ENCODE data around the gene USP48. TPM values are rescaled to one million over a fixed set of nuclear protein-coding genes. Genes with fewer than 3 reads are reported as not detected.
"Not testable (repeated sequence)": the region's sequence is repeated elsewhere in the genome, so short reads cannot be mapped to it uniquely, and the experiment has no call there.

Gene USP48
- total and polyA plus RNA-seq, 2 of the 4 experiments (the other 2 are of a cell fraction), result 24.7 to 25.0 TPM

GRCh38 chr1:21767106-21767505 lies 15.8 kb downstream of the USP48 start:
- H4K5ac ChIP-seq (ENCODE audit: low read depth, low read length); H4K91ac ChIP-seq (ENCODE audit: insufficient read depth, low read depth, low read length); H2AFZ ChIP-seq (replicated peaks; ENCODE audit: low read length, poor library complexity); H3K4ac ChIP-seq (ENCODE audit: low read depth, low read length); H2BK120ac ChIP-seq (ENCODE audit: low read depth, low read length); ATAC-seq (ENCODE audit: low read depth); H3K23ac ChIP-seq (ENCODE audit: low read depth, low read length); dilution Hi-C loops (cut with HindIII; ENCODE audit: low sequenced_read_pairs, unreplicated experiment); POLR2A ChIA-PET (ENCODE audit: unreplicated experiment); H4K8ac ChIP-seq (ENCODE audit: low read depth in 2 of 2, low read length in 2 of 2); H3K4me2 ChIP-seq (ENCODE audit: low read depth, low read length); H3K14ac ChIP-seq (replicated peaks; ENCODE audit: low read depth, low read length); H3K9ac ChIP-seq (ENCODE audit: low read depth, low read length); H3K4me3 ChIP-seq (ENCODE audit: insufficient read depth, low read depth, low read length); H3K18ac ChIP-seq (ENCODE audit: low read depth, low read length); H2BK15ac ChIP-seq (ENCODE audit: low read depth, low read length); H3K27me3 ChIP-seq (ENCODE audit: control insufficient read depth, insufficient read depth, low read length); H3K27ac ChIP-seq (ENCODE audit: insufficient read depth, low read length); BruUV-seq (replicated peaks); H3K36me3 ChIP-seq (ENCODE audit: control insufficient read depth, insufficient read depth, low read length); in situ Hi-C loops (cut with MboI; ENCODE audit: low sequenced_read_pairs); DNase-seq; H2BK5ac ChIP-seq (ENCODE audit: low read depth, low read length, poor library complexity, severe bottlenecking); intact Hi-C loops (cut with micrococcal nuclease); H2BK20ac ChIP-seq (ENCODE audit: low read depth, low read length); CTCF ChIA-PET; H3K56ac ChIP-seq (ENCODE audit: extremely low read depth, insufficient read depth, low read length); H3K9me3 ChIP-seq (ENCODE audit: control insufficient read depth, insufficient read depth, low read length); H2AK5ac ChIP-seq (ENCODE audit: low read depth, low read length); H2AK9ac ChIP-seq (replicated peaks; ENCODE audit: low read depth, low read length, poor library complexity): not testable (repeated sequence)
- 90% methylated on average over 2 of the region's 8 CpGs; no CpG with 5 or more reads in 1 of the 2 experiments for WGBS, 2 experiments (ENCODE audit: extremely low coverage in 2 of 2, insufficient read length in 1 of 2)
- H4K20me1 ChIP-seq (ENCODE audit: insufficient read depth, low read length), result peaks cover 87% of the 10 kb centered on the region
- TF ChIP-seq CEBPB (IDR thresholded peaks at IDR 0.05; ENCODE audit: low read depth, low read length), result peak; percentile 78
- peaks cover 12% of the 10 kb centered on the region for H3K4me1 ChIP-seq (ENCODE audit: control insufficient read depth, insufficient read depth, low read length)
- peaks cover 46 to 80% of the 10 kb centered on the region in 2 experiments for H3K79me1 ChIP-seq (ENCODE audit: low read depth in 1 of 2, low read length in 2 of 2)
- peaks cover 32% of the 10 kb centered on the region for H3K9me1 ChIP-seq (ENCODE audit: insufficient read depth, low read length)

All from IMR-90 (cell line).